AG08396 (cell line): ENCODE data around the gene MTERF2.
"Not testable (repeated sequence)": the region's sequence is repeated elsewhere in the genome, so short reads cannot be mapped to it uniquely, and the experiment has no call there.

Experiments used
- DNase-seq: peaks from one replicate; pipeline ENCODE4 v3.0.0; 2012; ENCODE audit warnings: low spot score, mixed read lengths

The MTERF2 gene

GRCh38 chr12:106986625-106987389 is at the start of gene MTERF2:
TSS of gene MTERF2 (minus strand) at chr12:106987146. CDS start at chr12:106978714, 8,432 bp downstream.
- peak; percentile 94 for DNase-seq

- DNase-seq: no peak
Observed at GRCh38 chr12:107035733-107036132, 48.8 kb upstream of the MTERF2 start.

GRCh38 chr12:107033758-107034739 is 47.1 kb upstream of the MTERF2 start:
- DNase-seq: no peak

GRCh38 chr12:107032266-107032665 is 45.3 kb upstream of the MTERF2 start:
- no peak for DNase-seq

DNA sequence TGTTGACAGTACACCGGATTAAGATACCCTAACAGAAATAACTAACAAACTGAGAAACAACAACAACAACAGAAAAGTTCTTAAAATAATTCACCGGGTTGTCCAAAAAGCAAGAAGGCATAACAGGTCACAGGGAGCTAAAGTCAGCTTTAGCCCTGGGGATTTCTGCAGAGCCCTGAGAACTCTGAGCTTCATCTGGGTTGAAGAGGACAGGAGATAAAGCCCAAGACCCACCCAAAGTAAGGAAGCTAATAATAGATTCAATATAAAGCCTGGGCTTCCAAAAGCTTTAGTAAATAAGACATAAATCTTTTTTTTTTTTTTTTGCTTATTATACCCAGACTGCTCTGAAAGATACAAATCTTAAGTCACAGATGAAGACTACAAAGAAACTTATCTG is 44.1 kb upstream of the MTERF2 start:
- no peak for DNase-seq

DNA sequence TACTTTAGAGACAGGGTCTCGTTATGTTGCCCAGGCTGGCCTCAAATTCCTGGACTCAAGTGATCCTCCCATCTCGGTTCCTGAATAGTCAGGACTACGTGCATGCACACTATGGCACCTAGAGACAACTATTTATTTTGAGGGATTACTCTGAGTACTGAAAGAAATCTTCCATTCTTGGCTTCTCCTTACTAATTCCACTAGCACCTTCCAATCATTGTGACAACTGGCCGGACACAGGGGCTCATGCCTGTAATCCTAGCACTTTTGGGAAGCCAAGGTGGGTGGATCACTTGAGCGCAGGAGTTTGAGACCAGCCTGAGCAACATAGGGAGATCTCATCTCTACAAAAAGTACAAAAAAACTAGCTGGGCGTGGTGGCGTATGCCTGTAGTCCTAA is 42.1 kb upstream of the MTERF2 start:
- no peak for DNase-seq

- peak; percentile 68 for DNase-seq
Observed at GRCh38 chr12:107027636-107028053, 40.7 kb upstream of the MTERF2 start.

- no peak for DNase-seq
Observed at GRCh38 chr12:107026806-107027635, 40.1 kb upstream of the MTERF2 start.

DNA sequence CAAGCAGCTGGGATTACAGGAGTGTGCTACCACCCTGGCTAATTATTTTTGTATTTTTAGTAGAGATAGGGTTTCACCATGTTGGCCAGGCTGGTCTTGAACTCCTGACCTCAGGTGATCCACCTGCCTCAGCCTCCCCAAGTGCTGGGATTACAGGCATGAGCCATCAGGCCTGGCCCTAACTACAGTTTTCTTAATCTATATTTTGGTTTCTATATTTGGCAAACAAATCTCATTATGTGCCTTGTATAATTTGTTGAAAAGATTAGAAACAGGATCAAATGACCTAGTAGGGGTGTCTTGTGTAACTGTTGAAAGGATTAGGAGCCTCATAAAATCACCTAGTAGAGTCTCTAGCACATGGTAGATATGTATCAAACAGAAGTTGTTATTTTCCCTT is 39.4 kb upstream of the MTERF2 start:
- not testable (repeated sequence) for DNase-seq

DNA sequence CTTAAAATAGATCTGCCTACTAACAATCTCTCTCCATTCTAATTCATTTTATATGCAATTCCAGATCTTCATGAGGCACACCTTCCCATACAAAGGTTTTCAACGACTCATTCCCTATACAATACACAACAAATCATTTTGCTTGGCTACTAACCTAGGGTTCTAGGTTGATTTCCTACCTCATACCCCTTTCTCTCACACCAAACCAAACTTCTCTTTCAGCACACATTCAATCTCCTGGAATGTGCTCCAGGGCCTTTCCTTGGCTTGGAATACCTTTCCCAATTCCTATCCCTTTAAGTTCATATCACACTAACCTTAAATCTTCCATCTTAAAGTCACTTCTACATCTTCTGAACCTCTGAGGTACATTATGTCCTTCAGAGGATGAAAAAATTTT is 38.7 kb upstream of the MTERF2 start:
- no peak for DNase-seq

DNA sequence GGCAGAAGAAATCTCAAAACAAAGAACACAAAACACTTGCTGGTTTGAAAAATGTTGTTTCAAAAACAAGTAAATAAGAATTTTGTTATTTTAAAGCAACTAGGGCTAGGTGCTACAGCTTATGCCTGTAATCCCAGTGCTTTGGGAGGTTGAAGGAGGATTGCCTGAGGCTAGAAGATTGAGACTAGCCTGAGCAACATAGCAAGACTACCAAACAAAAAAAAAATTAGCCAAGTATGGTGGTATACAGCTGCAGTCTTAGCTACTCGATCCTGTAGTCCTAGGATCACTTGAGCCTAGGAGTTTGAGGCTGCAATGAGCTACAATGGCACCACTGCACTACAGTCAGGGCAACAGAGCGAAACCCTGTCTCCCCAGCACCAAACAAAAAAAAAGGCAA is 32.6 kb upstream of the MTERF2 start:
- DNase-seq: no peak

DNA sequence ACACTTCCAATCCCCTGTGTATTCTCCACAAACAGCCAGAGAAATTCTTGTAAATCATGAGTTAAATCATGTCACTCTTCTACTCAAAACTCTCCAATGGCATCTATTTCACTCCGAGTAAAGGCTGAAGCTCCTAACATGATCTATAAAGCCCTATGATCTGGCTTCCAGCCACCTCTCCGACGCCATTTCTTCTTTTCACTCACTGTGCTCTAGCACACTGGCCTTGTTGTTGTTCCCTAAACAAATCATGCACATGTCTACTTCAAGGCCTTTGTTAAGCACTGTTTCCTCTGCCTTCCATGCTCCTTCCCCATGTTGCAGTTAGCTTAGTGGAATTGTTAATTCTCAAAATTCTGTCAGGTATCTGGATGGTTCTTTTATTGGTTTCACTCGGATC is 30.1 kb upstream of the MTERF2 start:
- DNase-seq: no peak

- DNase-seq: no peak
Observed at GRCh38 chr12:107014055-107014454, 27.1 kb upstream of the MTERF2 start.

DNA sequence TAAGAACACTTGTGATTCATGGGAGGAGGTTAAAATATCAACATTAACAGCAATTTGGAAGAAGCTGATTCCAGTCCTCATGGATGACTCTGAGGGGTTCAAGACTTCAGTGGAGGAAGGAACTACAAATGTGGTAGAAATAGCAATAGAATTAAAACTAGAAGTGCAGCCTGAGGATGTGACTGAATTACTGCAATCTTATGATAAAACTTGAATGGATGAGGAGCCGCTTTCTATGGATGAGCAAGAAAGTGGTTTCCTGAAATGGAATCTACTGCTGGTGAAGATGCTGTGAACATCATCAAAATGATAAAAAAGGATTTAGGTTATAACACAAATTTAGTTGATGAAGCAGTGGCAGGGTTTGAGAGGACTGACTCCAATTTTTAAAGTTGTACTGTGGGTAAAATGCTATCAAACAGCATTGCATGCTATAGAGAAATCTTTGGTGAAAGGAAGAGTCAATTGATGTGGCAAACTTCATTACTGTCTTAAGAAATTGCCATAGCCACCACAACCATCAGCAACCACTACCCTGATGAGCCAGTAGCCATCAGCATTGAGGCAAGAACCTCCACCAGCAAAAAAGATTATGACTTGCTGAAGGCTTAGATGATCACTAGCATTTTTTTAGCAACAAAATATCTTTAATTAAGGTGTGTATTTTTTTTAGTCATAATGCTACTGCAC is 25.9 kb upstream of the MTERF2 start:
- DNase-seq: no peak

- DNase-seq: no peak
Observed at GRCh38 chr12:107011519-107011918, 24.6 kb upstream of the MTERF2 start.

GRCh38 chr12:107007411-107007810 is 20.5 kb upstream of the MTERF2 start:
- DNase-seq: no peak

GRCh38 chr12:107002665-107003064 is 15.7 kb upstream of the MTERF2 start:
- DNase-seq: not testable (repeated sequence)

GRCh38 chr12:106999446-106999845 is 12.5 kb upstream of the MTERF2 start:
- DNase-seq: no peak

- DNase-seq: no peak
Observed at GRCh38 chr12:106997916-106998315, 11.0 kb upstream of the MTERF2 start.

GRCh38 chr12:106996102-106996501 is 9.2 kb upstream of the MTERF2 start:
- not testable (repeated sequence) for DNase-seq

DNA sequence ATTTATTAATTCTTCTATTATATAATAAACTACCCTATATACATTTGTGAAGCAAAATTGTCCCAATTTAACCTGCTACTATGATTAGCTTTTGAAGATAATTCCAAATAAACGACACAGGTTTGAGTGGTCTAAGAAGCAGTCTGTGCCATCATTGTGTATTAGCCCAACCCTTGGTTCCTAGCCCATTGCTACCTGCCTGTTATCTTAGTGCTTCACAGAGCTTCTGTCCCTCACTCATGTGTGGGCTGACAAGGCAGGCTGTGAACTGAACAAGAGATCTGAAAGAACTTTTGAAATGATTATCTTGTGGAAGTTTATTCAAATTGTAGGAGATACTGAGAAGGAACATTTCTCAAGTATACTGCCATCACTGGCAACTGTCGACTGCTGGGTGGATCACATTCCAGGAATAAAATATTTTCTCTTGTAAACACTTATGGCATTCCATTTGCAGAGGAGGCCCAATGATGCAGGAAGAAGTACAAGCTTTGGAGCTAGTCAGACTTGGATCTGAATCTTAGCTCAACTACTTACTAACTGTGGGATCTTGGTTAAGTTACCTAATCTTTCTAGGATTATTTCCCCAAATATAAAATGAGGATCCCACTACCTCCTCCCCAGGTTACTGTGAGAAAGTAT is 7.8 kb upstream of the MTERF2 start:
- peak; percentile 65 for DNase-seq
